HK-2 (cell line): ENCODE data around the gene CCL14.
A peak's percentile ranks its signal among the peaks of the same experiment; 100 is the strongest.
"Not testable (repeated sequence)": the region's sequence is repeated elsewhere in the genome, so short reads cannot be mapped to it uniquely, and the experiment has no call there.

Source experiments
- DNase-seq: peaks from one replicate; pipeline ENCODE4 v3.0.0-alpha.2; 2018; ENCODE audit not compliant: unreplicated experiment

CCL14 gene

DNA sequence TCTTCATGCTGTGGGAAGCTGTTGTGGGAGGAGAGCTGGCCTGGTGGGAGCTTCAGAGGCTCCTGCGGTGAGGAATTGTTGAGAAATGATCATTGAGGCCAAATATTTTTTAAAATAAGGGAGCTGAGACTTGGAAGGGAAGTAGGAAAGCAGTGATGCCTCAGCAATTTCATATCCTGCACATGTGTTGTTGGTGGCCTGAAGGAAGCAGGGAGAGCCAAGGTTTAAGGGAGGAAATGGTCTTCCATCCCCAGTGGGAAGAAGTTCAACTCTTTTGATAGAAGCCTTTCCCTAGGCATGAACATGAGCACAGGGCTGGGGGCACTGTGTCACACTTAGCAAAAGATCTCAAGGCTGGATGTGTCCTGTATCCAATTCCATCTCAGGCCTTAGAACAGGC, at the start of gene CCL14:
TSS of gene CCL14 (minus strand) at position 87 of the 400 bp plus-strand sequence. CDS start at position 7, 80 bp downstream.
- no peak for DNase-seq

DNA sequence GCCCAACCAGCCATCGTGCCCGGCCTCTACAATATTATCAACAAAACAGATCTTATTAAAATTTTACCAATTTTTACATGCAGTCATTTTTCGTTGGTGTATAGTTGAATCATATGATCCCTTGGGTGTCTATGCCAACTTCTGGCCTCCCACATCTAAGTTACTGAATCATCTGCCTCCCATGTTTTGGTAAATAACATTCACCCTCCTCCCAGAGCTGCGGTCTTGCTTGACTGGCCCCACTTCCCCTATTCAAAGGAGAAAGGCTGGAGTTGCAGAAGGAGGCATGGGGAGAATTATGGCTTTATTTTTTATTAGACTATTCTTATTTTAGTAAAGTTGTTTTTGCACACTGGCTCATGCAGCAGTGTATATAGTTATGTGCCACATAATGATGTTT, 49.7 kb upstream of the CCL14 start:
- DNase-seq = no peak

DNA sequence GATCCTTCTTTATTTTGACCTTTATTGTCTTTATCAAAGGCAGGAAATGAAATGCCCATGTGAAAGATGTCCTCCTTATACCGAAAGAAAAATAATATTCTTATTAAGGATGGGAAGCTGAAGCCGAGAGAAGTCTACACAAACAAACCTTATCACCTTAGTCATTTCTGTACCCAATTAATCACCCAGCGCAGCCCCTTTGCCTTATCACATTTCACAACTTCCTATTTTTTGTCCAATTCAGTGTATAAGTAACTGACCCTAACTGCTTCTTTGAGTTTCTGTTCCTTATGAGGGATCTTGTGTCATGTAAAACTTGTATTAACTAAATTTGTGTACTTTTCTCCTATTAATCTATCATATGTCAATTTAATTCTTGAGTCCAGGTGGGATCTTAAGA, 47.6 kb upstream of the CCL14 start:
- DNase-seq = no peak

- no peak for DNase-seq
Measured at GRCh38 chr17:36030956-36031355, 44.4 kb upstream of the CCL14 start.

DNA sequence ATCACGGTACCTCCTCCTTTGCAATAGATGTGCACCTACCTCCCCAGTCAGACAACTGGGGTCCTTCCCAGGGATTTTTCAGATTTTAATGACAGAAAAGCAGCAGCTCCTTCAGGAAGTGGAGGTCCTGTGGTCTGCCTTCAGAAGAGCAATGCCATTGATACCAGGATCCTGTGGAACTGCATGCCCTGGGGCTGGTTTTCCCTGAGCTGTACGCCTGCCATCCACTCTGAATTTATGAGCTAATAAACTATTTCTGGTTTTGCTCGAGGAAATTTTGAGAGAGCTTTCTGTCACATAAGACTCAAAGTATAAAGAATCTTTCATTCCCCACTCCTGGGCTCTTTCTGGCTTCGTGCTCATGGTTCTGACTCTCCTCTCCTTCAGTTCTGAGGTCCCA, 41.2 kb upstream of the CCL14 start:
- no peak for DNase-seq

- DNase-seq = no peak
Measured at GRCh38 chr17:36024106-36024869, 37.8 kb upstream of the CCL14 start.

DNA sequence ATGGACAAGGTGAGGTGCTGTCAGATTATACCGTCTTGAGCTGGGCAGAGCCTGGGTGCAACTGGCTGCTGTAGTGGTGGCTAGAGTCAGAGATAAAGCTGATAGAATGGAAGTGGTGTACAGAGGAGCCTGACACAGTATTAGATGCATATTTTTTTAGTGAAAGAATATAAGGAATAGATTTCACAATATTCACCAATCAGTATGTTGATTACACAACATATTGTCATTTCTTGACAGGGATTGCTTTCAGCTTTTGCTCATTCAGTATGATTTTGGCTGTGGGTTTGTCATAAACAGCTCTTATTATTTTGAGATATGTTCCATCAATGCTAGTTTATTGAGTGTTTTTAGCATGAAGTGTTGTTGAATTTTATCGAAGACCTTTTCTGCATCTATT, 32.9 kb upstream of the CCL14 start:
- no peak for DNase-seq

DNA sequence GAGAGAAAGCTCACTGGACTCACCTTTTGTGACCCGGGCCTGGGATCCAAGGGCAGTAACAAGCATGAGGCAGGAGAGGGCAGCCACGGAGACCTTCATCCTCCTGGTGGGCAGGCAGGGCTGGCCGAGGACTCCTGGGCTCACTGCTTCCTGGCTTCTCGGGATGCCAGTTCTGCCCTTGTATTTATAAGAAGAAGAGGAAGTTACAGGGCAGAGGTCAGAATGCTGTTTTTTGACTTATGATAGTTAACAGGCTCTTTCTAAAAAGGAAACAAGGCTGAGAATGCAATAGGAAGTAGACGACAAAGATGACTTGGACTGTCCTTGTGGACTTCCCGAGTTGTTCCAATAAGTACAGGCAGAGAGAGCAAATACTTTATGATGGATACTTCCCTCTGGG, 31.3 kb upstream of the CCL14 start, which contains the start of gene CCL23:
TSS of gene CCL23 (minus strand) at position 174 of the 400 bp plus-strand sequence. CDS start at position 99, 75 bp downstream.
- DNase-seq = no peak

DNA sequence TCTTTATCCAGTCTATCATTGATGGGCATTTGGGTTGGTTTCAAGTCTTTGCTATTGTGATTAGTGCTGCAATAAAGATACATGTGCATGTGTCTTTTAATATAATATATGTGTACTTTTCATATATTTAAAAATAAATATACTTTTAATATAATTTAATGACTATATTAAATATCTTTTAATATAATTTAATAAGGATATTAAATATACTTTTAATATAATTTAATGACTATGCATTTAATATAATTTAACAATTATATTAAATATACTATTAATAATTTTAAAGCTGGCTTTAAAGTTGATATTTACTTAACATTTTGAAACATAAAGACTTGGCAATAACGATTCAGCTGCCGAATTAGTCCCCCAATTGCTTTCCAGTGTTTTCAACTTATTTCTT, 30.0 kb upstream of the CCL14 start:
- no peak for DNase-seq

- not testable (repeated sequence) for DNase-seq
Measured at GRCh38 chr17:36015895-36016294, 29.4 kb upstream of the CCL14 start.

DNA sequence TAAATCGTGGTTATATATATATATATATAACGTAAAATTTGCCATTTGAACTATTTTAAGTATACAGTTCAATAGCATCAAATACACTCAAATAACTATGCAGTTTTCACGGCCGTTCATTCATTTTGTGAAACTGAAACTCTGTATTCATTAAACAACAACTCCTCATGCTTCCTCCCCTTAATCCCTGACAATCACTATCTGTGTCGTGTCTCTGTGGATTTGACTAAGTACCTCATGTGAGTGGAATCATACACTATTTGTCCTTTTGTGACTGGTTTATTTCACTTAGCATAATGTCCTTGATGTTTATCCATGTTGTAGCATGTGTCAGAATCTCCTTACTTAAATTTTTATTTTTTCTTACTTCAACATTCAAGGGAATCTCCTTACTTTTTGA, 28.4 kb upstream of the CCL14 start:
- no peak for DNase-seq

DNA sequence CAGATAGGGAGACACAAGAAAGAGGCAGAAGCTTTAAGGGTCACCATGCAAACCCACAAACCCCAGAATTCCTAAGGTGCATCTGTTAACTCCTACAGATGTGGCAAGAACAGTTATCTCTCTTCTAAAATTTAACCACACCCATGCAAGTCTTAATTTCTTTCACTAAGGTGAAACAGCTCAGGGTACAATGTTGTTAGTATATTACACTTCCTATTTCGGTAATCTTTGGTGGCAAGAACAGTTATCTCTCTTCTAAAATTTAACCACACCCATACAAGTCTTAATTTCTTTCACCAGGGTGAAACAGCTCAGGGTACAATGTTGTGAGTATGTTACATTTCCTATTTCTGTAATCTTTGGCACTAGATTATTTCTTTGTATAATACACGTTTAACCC, 24.7 kb upstream of the CCL14 start:
- no peak for DNase-seq

- peak; percentile 3 for DNase-seq
Measured at GRCh38 chr17:36008998-36009665, 22.6 kb upstream of the CCL14 start.

GRCh38 chr17:36004594-36005108, 18.1 kb upstream of the CCL14 start:
- no peak for DNase-seq

DNA sequence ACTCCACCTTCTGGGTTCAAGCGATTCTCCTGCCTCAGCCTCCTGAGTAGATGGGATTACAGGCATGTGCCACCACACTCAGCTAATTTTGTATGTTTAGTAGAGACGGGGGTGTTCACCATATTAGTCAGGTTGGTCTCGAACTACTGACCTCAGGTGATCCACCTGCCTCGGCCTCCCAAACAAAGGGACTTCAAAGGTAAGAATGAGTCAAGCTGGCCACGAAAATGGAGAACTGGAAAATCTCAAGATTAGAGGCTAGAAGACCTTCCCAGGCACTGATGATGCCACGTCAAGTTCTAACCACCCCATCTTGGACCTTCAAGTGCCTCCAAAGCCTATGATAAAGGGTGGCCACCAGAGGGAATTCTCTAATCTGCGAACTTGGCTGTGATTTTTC, 16.1 kb upstream of the CCL14 start:
- DNase-seq = no peak

DNA sequence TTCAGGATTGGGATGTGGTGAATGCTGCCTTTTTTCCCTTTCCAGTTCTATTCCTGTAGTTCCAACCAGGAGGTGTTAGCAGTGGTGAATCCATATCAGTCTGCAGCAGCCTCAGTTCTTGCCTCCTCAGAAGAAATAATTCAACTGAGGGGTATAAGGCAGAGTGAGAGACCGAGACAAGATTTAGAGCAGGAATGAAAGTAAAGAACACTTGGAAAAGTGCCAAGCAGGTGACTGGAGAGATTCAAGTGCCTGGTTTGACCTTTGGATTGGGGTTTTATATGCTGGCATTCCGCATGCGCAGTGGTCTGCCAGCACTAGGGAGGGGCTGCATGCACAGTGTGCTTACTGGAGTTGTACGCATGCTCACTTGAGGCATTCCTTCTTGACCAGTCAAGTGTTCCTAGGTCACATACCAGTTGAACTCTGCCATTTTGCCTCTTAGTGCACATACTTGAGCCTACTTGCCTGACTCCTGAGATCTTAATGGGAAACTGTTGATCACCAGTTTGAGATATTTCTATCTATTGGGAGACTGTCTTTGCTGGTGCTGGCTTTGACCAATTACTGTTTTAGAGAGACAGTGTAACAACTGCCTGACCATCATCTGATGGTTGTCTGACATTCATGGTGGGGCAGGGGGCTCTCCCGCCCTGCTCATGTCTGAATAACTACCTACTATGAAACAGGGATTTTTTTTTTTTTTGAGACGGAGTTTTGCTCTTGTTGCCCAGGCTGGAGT, 15.5 kb upstream of the CCL14 start:
- DNase-seq = no peak

- DNase-seq = no peak
Measured at GRCh38 chr17:36001110-36001771, 14.7 kb upstream of the CCL14 start, which contains the start of gene CCL15. CCL15 (minus strand) TSS chr17:36001553; CDS start chr17:36001492, 61 bp downstream.

GRCh38 chr17:36000732-36001109, 14.2 kb upstream of the CCL14 start:
- no peak for DNase-seq

DNA sequence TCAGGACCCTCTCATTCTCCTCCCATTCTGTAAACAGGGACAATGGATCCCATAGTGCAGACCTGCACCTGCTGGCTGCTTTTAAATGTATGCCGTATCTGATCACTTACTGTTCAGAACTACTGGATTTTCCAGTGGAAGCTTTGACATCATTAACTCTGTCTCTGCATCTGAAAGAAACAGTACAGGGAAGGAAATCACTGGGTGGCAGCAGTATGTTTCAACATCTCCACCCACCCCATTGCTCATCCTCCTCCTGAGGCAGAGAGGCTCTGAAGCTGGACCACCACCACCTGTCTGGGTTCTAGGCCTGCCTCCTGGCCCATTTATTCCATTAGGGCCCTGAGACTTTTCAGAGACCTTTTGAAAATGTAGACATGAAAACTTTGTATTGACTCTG, 12.2 kb upstream of the CCL14 start:
- no peak for DNase-seq

- no peak for DNase-seq
Measured at GRCh38 chr17:35998018-35998545, 11.6 kb upstream of the CCL14 start.

DNA sequence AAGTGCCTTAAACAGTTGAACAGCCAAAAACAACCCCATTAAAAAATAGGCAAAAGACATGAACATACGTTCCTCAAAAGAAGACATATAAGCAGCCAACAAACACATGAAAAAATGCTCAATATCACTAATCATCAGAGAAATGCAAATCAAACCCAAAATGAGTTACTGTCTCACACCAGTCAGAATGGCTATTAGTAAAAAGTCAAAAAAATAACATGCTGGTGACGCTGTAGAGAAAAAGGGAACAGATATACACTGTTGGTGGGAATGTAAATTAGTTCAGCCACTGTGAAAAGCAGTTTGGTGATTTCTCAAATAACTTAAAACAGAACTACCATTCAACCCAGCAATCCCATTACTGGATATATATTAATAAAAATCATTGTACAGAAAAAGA, 8.8 kb upstream of the CCL14 start:
- DNase-seq = not testable (repeated sequence)

DNA sequence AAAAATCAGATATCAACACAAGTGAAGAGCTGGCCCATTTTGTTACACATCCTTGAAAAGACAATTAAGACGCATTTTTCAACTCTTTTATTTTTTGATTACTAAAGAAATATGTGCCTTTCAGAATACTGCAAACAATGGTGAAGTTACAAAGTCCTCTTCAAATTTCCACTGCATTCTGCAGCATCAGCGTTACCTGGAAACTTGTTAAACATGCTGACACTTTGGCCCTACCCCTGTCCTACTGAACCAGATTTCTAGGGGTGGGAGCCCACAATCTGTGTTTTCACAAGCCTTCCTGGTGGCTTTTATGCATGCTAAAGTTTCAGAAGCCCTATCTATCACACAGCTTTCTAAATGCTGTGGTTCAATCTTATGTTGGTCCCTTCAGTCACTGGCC, 4.5 kb upstream of the CCL14 start:
- DNase-seq = no peak
